Activated T-helper 1 cell treated with anti-CD3 and anti-CD28 coated beads, Interleukin-12 subunit alpha, Interleukin-12 subunit beta, Interleukin-2, Interleukin-4 antibody, amounts not matched to agents 30 ng/mL and 10 ng/mL and 1 ng/mL, durations not matched to agents 14 hours and 24 hours and 36 hours (primary cell): ENCODE results near the gene XPR1. TPM values are rescaled to one million over a fixed set of nuclear protein-coding genes. Genes with fewer than 3 reads are reported as not detected.

Source experiments
- DNase-seq: peaks from one replicate; pipeline ENCODE4 v3.0.0; 2021; ENCODE audit warnings: low spot score
- H3K27ac Mint-ChIP-seq: one replicate; pipeline ENCODE4 v1.8.0; 2021; ENCODE audit warnings: mild to moderate bottlenecking, mixed read lengths
- H3K27me3 Mint-ChIP-seq: one replicate; pipeline ENCODE4 v1.8.0; 2022; ENCODE audit warnings: mild to moderate bottlenecking, moderate library complexity, mixed read lengths; ENCODE audit not compliant: insufficient read depth
- H3K36me3 Mint-ChIP-seq: one replicate; pipeline ENCODE4 v1.8.0; 2021; ENCODE audit warnings: low read depth, mixed read lengths
- H3K4me1 Mint-ChIP-seq: one replicate; pipeline ENCODE4 v1.8.0; 2021; ENCODE audit warnings: low read depth, mixed read lengths
- H3K4me3 Mint-ChIP-seq: one replicate; pipeline ENCODE4 v1.8.0; 2021; ENCODE audit warnings: mild to moderate bottlenecking, moderate library complexity, mixed read lengths
- H3K9me3 Mint-ChIP-seq: one replicate; pipeline ENCODE4 v1.8.0; 2021; ENCODE audit warnings: mixed read lengths
- intact Hi-C: fragments of 100-400 bp; cut with micrococcal nuclease; formaldehyde crosslinking; loops from one replicate; pipeline ENCODE4 v1.15.1; 2024
- total RNA-seq: library from RNA; stranded (reverse); gene quantifications from 2 replicates; pipeline ENCODE4 v1.2.3, GENCODE V29; 2022

Gene XPR1
- total RNA-seq, 1 donor from 2014 or later = 21.2 TPM

DNA sequence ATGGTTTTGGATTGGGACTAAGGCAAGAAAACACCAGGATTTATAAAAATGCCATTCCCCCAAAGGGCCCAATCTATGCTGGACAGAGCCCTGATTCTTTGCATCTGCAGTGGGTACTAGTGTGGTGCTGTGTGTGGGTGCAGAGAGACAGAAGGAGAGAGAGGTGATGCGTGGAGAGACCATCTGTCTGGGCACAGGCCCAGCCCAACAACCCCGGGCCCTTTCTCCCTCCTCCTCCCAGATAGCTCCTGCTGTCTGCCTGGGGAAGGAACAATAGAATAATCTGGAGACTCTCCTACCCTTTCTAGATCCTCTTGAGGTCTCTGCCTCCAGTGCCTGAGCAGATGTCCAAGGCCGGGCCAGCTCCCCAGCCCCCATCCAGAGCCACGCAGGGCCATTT, 296.0 kb downstream of the XPR1 start:
- no peak overlapping the region for H3K27ac Mint-ChIP-seq
- intact Hi-C loops = no loop called here
- no peak for DNase-seq
- peaks cover 10% of the 10 kb centered on the region for H3K27me3 Mint-ChIP-seq
- H3K36me3 Mint-ChIP-seq = no peaks in the 10 kb centered on the region
- no peaks in the 10 kb centered on the region for H3K9me3 Mint-ChIP-seq
- H3K4me1 Mint-ChIP-seq = no peaks in the 10 kb centered on the region
- H3K4me3 Mint-ChIP-seq = no peak overlapping the region

- no peaks in the 10 kb centered on the region for H3K9me3 Mint-ChIP-seq
- H3K4me3 Mint-ChIP-seq = no peak overlapping the region
- DNase-seq = no peak
- H3K36me3 Mint-ChIP-seq = no peaks in the 10 kb centered on the region
- intact Hi-C loops = no loop called here
- H3K4me1 Mint-ChIP-seq = no peaks in the 10 kb centered on the region
- no peak overlapping the region for H3K27ac Mint-ChIP-seq
- peaks cover 13% of the 10 kb centered on the region for H3K27me3 Mint-ChIP-seq
These were observed 296.8 kb downstream of the XPR1 start for GRCh38 chr1:180928331-180929230.

GRCh38 chr1:180929389-180929788, 297.6 kb downstream of the XPR1 start:
- intact Hi-C loops = no loop called here
- H3K27ac Mint-ChIP-seq = no peak overlapping the region
- H3K9me3 Mint-ChIP-seq = no peaks in the 10 kb centered on the region
- H3K4me1 Mint-ChIP-seq = peaks cover 1% of the 10 kb centered on the region
- no peaks in the 10 kb centered on the region for H3K36me3 Mint-ChIP-seq
- H3K27me3 Mint-ChIP-seq = peaks cover 7% of the 10 kb centered on the region
- DNase-seq = no peak
- no peak overlapping the region for H3K4me3 Mint-ChIP-seq

DNA sequence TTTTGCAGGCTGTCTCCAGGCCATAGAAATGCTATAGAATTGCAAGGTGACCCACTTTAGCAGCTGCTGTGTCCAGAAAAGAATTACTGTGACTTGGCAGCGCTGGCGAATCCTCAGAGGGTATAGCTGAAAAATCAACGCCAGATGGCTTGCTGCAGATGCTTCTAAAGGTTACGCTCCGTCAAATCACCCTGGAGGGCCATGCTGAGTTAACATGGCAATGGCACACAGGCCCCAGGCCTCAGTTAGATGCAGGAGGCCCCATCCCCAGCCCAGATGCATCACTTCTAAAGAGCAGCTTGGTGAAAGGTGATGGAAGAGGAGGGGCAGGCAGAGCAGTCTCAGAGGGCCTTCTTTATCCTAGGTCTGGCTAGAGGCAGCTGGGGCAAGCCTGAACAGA, 298.9 kb downstream of the XPR1 start:
- Mint-ChIP-seq H3K36me3 (no peaks in the 10 kb centered on the region), H3K27ac (no peak overlapping the region), H3K9me3 (no peaks in the 10 kb centered on the region), H3K4me1 (peaks cover 6% of the 10 kb centered on the region), H3K4me3 (no peak overlapping the region), H3K27me3 (peaks cover 3% of the 10 kb centered on the region)
- intact Hi-C loops = no loop called here
- DNase-seq = no peak

DNA sequence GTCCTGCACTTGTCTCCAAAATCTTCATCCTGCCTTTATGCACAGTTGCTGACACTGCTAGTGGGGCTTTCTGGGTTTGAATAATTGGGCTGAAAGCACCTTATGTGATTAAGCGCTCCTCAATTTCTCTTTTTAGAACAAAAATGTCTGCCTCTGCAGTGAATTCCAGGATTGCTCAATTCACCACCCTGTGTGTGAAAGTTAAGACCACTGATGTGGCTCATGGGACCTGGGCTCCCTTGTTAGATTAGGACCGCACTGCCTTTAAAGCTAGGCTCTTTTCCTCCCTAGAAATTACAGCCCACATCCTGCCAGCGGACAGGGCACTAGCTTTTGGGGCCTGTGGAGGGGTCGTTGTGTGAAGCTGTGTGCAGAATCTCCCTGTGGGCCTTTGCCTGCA, 299.7 kb downstream of the XPR1 start:
- Mint-ChIP-seq H3K4me1 (peaks cover 6% of the 10 kb centered on the region), H3K36me3 (no peaks in the 10 kb centered on the region), H3K27ac (no peak overlapping the region), H3K9me3 (no peaks in the 10 kb centered on the region), H3K4me3 (no peak overlapping the region), H3K27me3 (peaks cover 3% of the 10 kb centered on the region)
- intact Hi-C loops = no loop called here
- DNase-seq = no peak

- H3K9me3 Mint-ChIP-seq = no peaks in the 10 kb centered on the region
- H3K4me3 Mint-ChIP-seq = no peak overlapping the region
- H3K27ac Mint-ChIP-seq = no peak overlapping the region
- H3K4me1 Mint-ChIP-seq = peaks cover 6% of the 10 kb centered on the region
- DNase-seq = no peak
- no peaks in the 10 kb centered on the region for H3K36me3 Mint-ChIP-seq
- intact Hi-C loops = no loop called here
- peaks cover 3% of the 10 kb centered on the region for H3K27me3 Mint-ChIP-seq
These were observed 300.6 kb downstream of the XPR1 start for GRCh38 chr1:180932378-180932777.

DNA sequence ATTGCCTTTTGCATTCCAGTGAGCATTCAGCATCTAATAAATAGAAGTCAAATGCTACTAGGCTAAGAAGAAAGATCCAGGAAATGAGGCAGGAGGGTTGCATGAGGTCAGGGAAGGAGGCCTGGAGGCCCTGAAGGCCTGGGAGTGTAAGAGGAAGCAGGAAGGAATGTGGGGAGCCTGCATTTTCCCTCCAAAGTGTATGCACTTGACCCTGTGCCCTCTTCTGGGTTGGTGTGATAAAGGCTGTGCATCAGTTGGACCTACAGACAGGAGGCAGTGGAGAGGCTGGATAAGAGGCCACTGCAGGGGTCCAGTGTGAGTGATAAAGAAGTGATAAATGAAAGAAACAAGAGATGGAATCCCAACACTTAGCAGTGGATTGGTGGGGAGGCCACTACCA, 301.3 kb downstream of the XPR1 start:
- peaks cover 6% of the 10 kb centered on the region for H3K4me1 Mint-ChIP-seq
- H3K27ac Mint-ChIP-seq = no peak overlapping the region
- peaks cover 3% of the 10 kb centered on the region for H3K27me3 Mint-ChIP-seq
- H3K9me3 Mint-ChIP-seq = no peaks in the 10 kb centered on the region
- intact Hi-C loops = no loop called here
- no peaks in the 10 kb centered on the region for H3K36me3 Mint-ChIP-seq
- H3K4me3 Mint-ChIP-seq = no peak overlapping the region
- DNase-seq = no peak

DNA sequence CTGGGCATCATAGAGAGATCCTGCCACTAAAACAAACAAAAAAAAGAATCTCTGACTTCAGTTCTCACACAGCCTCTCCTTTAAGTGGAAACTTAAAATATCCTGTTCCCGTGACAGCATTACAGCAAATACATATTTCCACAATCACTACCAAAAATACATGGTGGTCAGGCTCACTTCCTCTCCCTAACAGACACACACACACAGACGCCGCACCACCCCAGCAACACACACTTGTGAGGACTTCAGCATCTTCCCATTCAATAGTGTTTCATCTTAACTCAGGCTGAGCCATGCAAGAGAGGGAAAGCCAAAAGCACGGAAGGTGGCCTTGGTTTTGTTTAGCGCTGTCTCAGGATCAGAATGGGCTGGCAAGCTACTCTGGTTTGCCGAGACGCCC, 302.7 kb downstream of the XPR1 start:
- Mint-ChIP-seq H3K9me3 (no peaks in the 10 kb centered on the region), H3K4me3 (no peak overlapping the region)

GRCh38 chr1:180935326-180936109, 303.7 kb downstream of the XPR1 start:
- Mint-ChIP-seq H3K4me3 (no peak overlapping the region), H3K9me3 (no peaks in the 10 kb centered on the region), H3K27ac (no peak overlapping the region), H3K36me3 (no peaks in the 10 kb centered on the region), H3K27me3 (peaks cover 8% of the 10 kb centered on the region), H3K4me1 (peaks cover 6% of the 10 kb centered on the region)
- DNase-seq = no peak
- intact Hi-C loops = no loop called here

More for the DNA sequence above, 302.7 kb downstream of the XPR1 start:
- H3K27ac Mint-ChIP-seq = no peak overlapping the region
- H3K27me3 Mint-ChIP-seq = peaks cover 4% of the 10 kb centered on the region
- H3K36me3 Mint-ChIP-seq = no peaks in the 10 kb centered on the region
- intact Hi-C loops = no loop called here
- peaks cover 6% of the 10 kb centered on the region for H3K4me1 Mint-ChIP-seq
- no peak for DNase-seq

DNA sequence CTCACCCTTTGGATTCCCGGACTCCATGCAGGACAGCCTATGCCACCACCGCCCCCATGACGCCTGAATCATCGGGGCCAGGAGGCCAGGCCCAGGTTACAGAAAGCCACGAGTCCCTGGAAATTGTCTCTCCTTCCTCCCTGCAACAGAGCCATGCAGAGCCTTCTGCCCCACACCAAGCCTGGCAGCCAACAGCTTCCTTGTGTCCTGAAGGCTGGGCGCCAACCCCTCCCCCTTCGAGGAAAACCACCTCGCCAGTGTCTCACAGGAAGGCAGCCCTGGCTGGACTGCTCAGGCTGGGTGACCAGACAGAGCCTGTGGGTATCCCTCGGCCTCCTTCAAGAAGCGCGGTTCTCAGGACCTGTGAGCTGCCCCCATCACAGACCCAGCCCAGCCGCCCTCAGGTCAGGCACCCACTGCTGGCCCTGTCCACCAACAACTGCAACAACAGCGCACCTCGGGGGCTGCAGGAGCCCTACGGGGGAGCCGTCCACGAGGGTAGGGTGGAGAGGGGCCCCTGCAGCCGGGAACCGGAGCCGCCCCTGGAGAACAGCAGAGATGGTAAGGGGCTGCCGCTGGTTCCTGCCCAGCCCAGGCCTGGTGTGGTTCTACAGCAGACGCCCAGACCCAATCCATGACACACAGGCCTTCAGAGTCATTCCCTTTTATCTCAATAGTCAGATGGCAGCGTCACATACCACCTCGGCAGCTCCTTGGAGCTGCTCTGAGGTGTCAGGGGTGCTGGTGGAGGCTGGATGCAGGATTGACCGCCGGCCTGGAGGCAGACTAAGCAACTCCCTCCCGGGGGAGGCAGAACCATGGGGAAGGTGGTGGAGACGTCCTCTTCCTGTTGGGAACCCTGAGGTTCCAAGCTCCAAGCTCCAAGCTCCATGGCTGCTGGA, 304.5 kb downstream of the XPR1 start:
- Mint-ChIP-seq H3K27ac (no peak overlapping the region), H3K27me3 (peaks cover 8% of the 10 kb centered on the region), H3K36me3 (no peaks in the 10 kb centered on the region), H3K4me1 (peaks cover 6% of the 10 kb centered on the region), H3K9me3 (no peaks in the 10 kb centered on the region), H3K4me3 (no peak overlapping the region)
- DNase-seq = no peak
- intact Hi-C loops = no loop called here

GRCh38 chr1:180937012-180937372, 305.2 kb downstream of the XPR1 start:
- Mint-ChIP-seq H3K4me1 (peaks cover 6% of the 10 kb centered on the region), H3K36me3 (no peaks in the 10 kb centered on the region), H3K4me3 (no peak overlapping the region), H3K27ac (no peak overlapping the region), H3K27me3 (peaks cover 8% of the 10 kb centered on the region), H3K9me3 (no peaks in the 10 kb centered on the region)
- intact Hi-C loops = no loop called here
- no peak for DNase-seq

DNA sequence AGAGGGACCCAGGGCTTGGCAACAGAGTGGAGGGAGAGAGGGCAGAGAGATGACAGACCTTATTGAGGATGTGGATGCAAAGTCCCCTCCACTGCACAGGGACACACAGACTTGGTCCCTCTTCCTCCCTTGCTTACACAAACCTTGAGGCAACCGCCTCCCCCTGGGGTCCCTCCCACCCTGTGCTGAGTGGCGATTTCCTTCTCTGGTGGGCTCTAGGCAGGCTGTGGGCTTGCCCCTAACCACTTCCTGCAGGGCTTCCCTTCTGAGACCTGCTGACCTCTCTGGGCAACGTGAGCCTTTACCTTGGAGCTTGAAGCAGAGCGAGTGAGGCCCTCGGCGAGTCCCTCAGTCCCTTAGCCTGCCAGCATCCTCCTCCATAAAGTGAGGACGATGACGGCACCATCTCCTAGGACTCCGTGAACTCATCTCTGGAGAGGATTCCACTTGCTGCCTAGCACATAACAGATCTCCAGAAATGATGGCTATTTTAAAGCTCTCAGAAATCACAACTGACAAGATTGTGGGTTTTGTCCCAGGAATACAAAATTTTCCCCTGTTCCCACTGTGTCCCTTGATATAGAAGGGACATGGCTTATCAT, 305.9 kb downstream of the XPR1 start:
- peaks cover 6% of the 10 kb centered on the region for H3K4me1 Mint-ChIP-seq
- H3K27ac Mint-ChIP-seq = no peak overlapping the region
- no peak overlapping the region for H3K4me3 Mint-ChIP-seq
- no peaks in the 10 kb centered on the region for H3K9me3 Mint-ChIP-seq
- H3K27me3 Mint-ChIP-seq = peaks cover 8% of the 10 kb centered on the region
- H3K36me3 Mint-ChIP-seq = no peaks in the 10 kb centered on the region
- intact Hi-C loops = no loop called here
- DNase-seq = no peak
